WI38 (cell line): ENCODE data around the gene EIF4G3.

Experiments used
- H3K4me3 ChIP-seq: 2 replicates; pipeline ENCODE4 v1.5.1; 2011; ENCODE audit warnings: low read depth, mild to moderate bottlenecking, control low read depth, low read length
- CTCF ChIP-seq: IDR thresholded peaks from 2 replicates; pipeline ENCODE4 v1.5.1; 2012; ENCODE audit warnings: low read depth, mild to moderate bottlenecking, control low read depth, low read length

EIF4G3 gene

GRCh38 chr1:21001042-21001441, 175.7 kb downstream of the EIF4G3 start:
- TF ChIP-seq CTCF = no peak

GRCh38 chr1:21000245-21000594, 176.5 kb downstream of the EIF4G3 start:
- no peak for TF ChIP-seq CTCF
- H3K4me3 ChIP-seq = no peak overlapping the region

More at GRCh38 chr1:21001042-21001441, 175.7 kb downstream of the EIF4G3 start:
- H3K4me3 ChIP-seq = no peak overlapping the region

DNA sequence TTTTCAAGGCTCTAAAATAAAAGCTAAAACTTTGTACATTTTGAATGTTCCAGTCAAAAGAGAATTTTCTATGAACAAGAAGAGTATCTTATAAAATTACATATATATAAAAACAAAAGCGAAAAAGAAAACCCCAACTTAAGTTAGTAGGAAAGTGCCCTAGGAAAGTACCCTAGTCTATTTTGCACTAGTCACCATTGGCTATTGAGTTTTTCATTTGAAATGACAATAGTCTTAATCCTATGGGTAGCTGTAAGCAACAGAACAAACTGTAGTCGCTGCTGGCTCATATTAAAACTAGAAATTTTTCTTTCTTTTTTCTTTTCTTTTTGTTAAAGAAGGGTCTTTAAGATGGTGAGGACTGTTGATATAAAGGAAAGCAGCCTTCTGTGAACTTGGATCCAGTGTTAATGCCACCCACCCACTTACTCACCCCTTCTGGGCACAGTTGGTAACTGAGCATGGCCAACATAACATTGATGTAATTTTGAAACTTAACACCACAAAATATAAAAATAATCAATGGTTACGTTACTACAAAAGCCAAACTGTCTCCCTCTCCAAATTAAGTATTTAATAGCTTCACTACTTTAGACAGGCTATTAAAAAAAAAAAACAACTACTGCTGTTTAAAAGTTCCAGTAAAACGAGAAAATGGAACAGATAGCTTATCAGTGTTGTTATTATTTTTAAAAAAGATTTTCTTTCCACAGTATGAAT, 177.0 kb downstream of the EIF4G3 start:
- H3K4me3 ChIP-seq = no peak overlapping the region
- TF ChIP-seq CTCF = no peak

GRCh38 chr1:20998826-20999225, 177.9 kb downstream of the EIF4G3 start:
- no peak overlapping the region for H3K4me3 ChIP-seq
- TF ChIP-seq CTCF = no peak

DNA sequence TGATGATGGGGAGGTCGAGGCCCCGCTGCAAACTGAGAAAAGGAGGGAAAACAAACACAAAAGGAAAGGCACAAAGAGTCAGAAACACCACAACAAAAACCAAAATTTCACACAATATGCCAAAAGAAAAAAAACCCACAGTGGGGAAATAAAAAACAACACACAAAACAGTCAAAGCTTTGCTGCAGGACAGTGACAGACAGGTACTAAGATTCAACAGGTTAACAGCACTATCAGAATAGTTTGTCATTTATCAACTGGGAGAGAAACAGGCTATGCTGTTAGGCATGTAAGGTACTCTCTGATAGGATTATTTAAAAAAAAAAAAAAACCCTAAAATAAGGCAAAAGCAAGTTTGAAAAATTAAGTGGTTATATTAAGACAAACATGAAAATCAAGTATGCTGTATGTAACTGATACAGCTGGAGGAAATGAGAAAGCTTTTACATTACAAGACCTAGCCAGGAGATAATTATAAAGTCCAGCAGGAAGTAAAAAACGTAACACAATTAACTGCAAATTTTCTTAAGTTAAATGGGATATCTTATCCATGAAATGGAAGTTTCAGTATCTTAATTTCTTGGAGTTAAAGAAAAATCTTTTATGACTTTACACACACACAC, 179.0 kb downstream of the EIF4G3 start:
- no peak overlapping the region for H3K4me3 ChIP-seq
- TF ChIP-seq CTCF = no peak

- TF ChIP-seq CTCF = no peak
- no peak overlapping the region for H3K4me3 ChIP-seq
These were observed 180.1 kb downstream of the EIF4G3 start for GRCh38 chr1:20996554-20996953.
